K562 (cell line): ENCODE results near the gene MCIDAS. TPM values are rescaled to one million over a fixed set of nuclear protein-coding genes. Genes with fewer than 3 reads are reported as not detected.

ENCODE experiments used
- BCOR ChIP-seq: fragments of 450-650 bp; IDR thresholded peaks from 2 replicates; pipeline ENCODE4 v1.6.1; 2016
- CBFA2T2 ChIP-seq: fragments of 450-650 bp; conservative IDR thresholded peaks from 2 replicates; pipeline ENCODE4 v1.6.1; 2017; ENCODE audit warnings: mild to moderate bottlenecking
- CBX8 ChIP-seq: fragments of 200-600 bp; sonication (generic); IDR thresholded peaks from 2 replicates; pipeline ENCODE4 v1.6.1; 2012; ENCODE audit warnings: borderline replicate concordance, mixed run types, low read depth, mild to moderate bottlenecking, moderate library complexity, mixed read lengths, low read length, control low read depth, inconsistent platforms; ENCODE audit not compliant: poor library complexity, severe bottlenecking; ENCODE audit errors: extremely low read depth
- EWSR1 ChIP-seq: fragments of 450-650 bp; IDR thresholded peaks from 2 replicates; pipeline ENCODE4 v1.6.1; 2018; ENCODE audit warnings: borderline replicate concordance, mild to moderate bottlenecking, low read depth, moderate library complexity; ENCODE audit not compliant: partially characterized antibody
- EZH2 ChIP-seq: IDR thresholded peaks from 2 replicates; pipeline ENCODE4 v1.6.1; 2012; ENCODE audit warnings: low read depth, mild to moderate bottlenecking, inconsistent platforms, low read length, borderline replicate concordance
- HDAC1 ChIP-seq, 2 experiments: fragments of 450-650 bp; IDR thresholded peaks; 2 replicates each; pipeline ENCODE4 v1.6.1; 2016 to 2017; ENCODE audit warnings: inconsistent platforms in 1 of 2, mild to moderate bottlenecking in 1 of 2, moderate library complexity in 1 of 2
- MCM3 ChIP-seq: fragments of 450-650 bp; IDR thresholded peaks from 2 replicates; pipeline ENCODE4 v1.6.1; 2016
- NEUROD1 ChIP-seq: fragments of 150-350 bp; IDR thresholded peaks from 2 replicates; pipeline ENCODE4 v1.6.1; 2014; ENCODE audit warnings: borderline replicate concordance, low read length, low read depth; ENCODE audit not compliant: partially characterized antibody
- PCBP2 ChIP-seq: fragments of 200-400 bp; formaldehyde crosslinking; IDR thresholded peaks from 2 replicates; pipeline ENCODE4 v1.6.1; 2018; ENCODE audit warnings: low read length, low read depth, mild to moderate bottlenecking, moderate library complexity; ENCODE audit not compliant: poor library complexity, severe bottlenecking
- PHB2 ChIP-seq: fragments of 450-650 bp; IDR thresholded peaks from 2 replicates; pipeline ENCODE4 v1.6.1; 2017; ENCODE audit warnings: low read depth
- PRMT5 ChIP-seq: sonication (generic); formaldehyde crosslinking; IDR thresholded peaks from 2 replicates; pipeline ENCODE4 v1.5.0; 2020; ENCODE audit warnings: missing genetic modification reagents
- RBM15 ChIP-seq: fragments of 200-400 bp; formaldehyde crosslinking; IDR thresholded peaks from 2 replicates; pipeline ENCODE4 v1.6.1; 2018; ENCODE audit warnings: mild to moderate bottlenecking, low read length, moderate library complexity; ENCODE audit not compliant: insufficient read depth
- RCOR1 ChIP-seq, 2 experiments: IDR thresholded peaks; 2 replicates each; pipeline ENCODE4 v1.6.1; 2012; ENCODE audit warnings: low read depth in 2 of 2, low read length in 2 of 2, borderline replicate concordance in 1 of 2, improper control_type of control experiment in 1 of 2
- TAF15 ChIP-seq: fragments of 200-400 bp; formaldehyde crosslinking; IDR thresholded peaks from 2 replicates; pipeline ENCODE4 v1.6.1; 2017; ENCODE audit warnings: mild to moderate bottlenecking, low read depth, low read length, moderate library complexity
- ZBTB17 ChIP-seq: fragments of 450-650 bp; formaldehyde crosslinking; IDR thresholded peaks from 2 replicates; pipeline ENCODE4 v1.4.0; 2020; ENCODE audit warnings: mild to moderate bottlenecking
- ZC3H4 ChIP-seq: sonication (generic); formaldehyde crosslinking; IDR thresholded peaks from 2 replicates; pipeline ENCODE4 v1.9.0; 2021; ENCODE audit warnings: missing genetic modification reagents, borderline replicate concordance
- ZC3H8 ChIP-seq: fragments of 450-650 bp; IDR thresholded peaks from 2 replicates; pipeline ENCODE4 v1.6.1; 2017
- ZFX ChIP-seq: sonication (generic); formaldehyde crosslinking; IDR thresholded peaks from 2 replicates; pipeline ENCODE4 v1.8.0; 2022; ENCODE audit warnings: mild to moderate bottlenecking, missing genetic modification reagents, moderate library complexity
- ZNF217 ChIP-seq: sonication (generic); formaldehyde crosslinking; IDR thresholded peaks from 2 replicates; pipeline ENCODE4 v1.8.0; 2022; ENCODE audit warnings: mild to moderate bottlenecking, missing genetic modification reagents
- polyA plus RNA-seq, 8 experiments: library from polyadenylated mRNA; depleted of rRNA in 4 of 8; stranded (reverse) in 5 of 8; unstranded in 3 of 8; fragments of >200 nt; fragmentation: Nextera tagmentation in 2 of 8; fragmentation: Illumina TruSeq in 1 of 8; extraction: Ambion mirVana in 2 of 8; extraction: Trizol in 1 of 8; gene quantifications; 2 replicates each; pipeline versions ENCODE4 v1.2.1 to v1.2.3, GENCODE V29; 2011 to 2014; ENCODE audit warnings: inconsistent platforms in 1 of 8, missing spikeins in 1 of 8
- total RNA-seq, 7 experiments: library from RNA; depleted of rRNA in 6 of 7; stranded (reverse); fragments of >200 nt in 6 of 7; fragmentation: Illumina TruSeq in 2 of 7; extraction: Trizol in 2 of 7; gene quantifications; 2 replicates each; pipeline versions ENCODE4 v1.2.1 to v1.2.3, GENCODE V29; 2011 to 2021; ENCODE audit warnings: low replicate concordance in 1 of 7
- TF ChIP-seq, protein P1 (sequence below), 2 experiments: IDR thresholded peaks; 2 replicates each; pipeline ENCODE4 v1.6.1; 2012; ENCODE audit warnings: improper control_type of control experiment in 2 of 2, low read depth in 2 of 2, low read length in 2 of 2, borderline replicate concordance in 1 of 2
- TF ChIP-seq, protein P2 (sequence below): fragments of 450-650 bp; conservative IDR thresholded peaks from 2 replicates; pipeline ENCODE4 v1.6.1; 2016; ENCODE audit warnings: missing genetic modification characterization, low read depth, mild to moderate bottlenecking, control low read depth, missing compliant biosample characterization
- TF ChIP-seq, protein P3 (sequence below): fragments of 250-450 bp; sonication (Bioruptor Pico); IDR thresholded peaks from 2 replicates; pipeline ENCODE4 v1.5.0; 2020; ENCODE audit warnings: mild to moderate bottlenecking, borderline replicate concordance
- TF ChIP-seq, protein P4 (sequence below): fragments of 250-450 bp; sonication (Bioruptor Pico); IDR thresholded peaks from 2 replicates; pipeline ENCODE4 v1.8.0; 2021; ENCODE audit warnings: moderate library complexity, mild to moderate bottlenecking, inconsistent platforms

The MCIDAS gene
- total and polyA plus RNA-seq, 9 of the 15 experiments (the other 6 are each of a cell fraction or from before 2014, with no cell fraction given): 0.07 to 1.5 (median 0.69) TPM

DNA sequence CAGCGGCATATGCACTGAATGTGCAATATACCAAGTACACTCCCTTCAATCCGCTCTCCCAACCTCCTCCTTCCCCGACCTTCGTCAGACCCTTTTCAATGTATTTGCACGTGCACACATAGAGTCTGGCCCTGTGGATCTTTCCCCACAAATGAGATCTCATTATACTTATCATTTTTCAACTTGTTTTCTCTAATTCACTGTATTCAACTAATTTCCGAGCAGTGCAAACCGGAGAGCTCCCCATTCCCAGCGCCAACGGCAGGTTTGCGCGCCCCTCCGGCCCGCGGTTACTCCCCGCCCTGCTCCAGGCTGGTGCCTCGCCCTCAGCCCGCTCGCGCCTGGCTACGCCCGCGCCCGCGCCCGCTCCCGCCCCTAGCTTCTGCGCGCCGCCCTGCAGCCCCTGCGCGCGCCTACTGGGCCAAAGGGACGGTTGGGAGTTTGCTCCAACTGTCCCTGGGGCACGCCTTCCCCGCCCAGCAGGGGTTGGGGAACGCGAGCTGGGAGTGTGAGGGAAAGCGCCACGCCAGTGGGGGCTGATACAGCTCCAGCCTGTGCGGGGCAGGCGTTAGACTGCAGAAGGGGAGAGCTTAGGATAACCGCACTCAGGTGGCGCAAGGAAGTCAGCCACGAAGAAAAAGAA, 50.8 kb downstream of the MCIDAS start (continued):
- TF ChIP-seq, protein P1, sequence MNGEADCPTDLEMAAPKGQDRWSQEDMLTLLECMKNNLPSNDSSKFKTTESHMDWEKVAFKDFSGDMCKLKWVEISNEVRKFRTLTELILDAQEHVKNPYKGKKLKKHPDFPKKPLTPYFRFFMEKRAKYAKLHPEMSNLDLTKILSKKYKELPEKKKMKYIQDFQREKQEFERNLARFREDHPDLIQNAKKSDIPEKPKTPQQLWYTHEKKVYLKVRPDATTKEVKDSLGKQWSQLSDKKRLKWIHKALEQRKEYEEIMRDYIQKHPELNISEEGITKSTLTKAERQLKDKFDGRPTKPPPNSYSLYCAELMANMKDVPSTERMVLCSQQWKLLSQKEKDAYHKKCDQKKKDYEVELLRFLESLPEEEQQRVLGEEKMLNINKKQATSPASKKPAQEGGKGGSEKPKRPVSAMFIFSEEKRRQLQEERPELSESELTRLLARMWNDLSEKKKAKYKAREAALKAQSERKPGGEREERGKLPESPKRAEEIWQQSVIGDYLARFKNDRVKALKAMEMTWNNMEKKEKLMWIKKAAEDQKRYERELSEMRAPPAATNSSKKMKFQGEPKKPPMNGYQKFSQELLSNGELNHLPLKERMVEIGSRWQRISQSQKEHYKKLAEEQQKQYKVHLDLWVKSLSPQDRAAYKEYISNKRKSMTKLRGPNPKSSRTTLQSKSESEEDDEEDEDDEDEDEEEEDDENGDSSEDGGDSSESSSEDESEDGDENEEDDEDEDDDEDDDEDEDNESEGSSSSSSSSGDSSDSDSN (IDR thresholded peaks at IDR 0.05; ENCODE audit: borderline replicate concordance in 1 of 2, low read depth in 2 of 2, low read length in 2 of 2): peak in 1 of 2 experiments; percentile 90; a peak in 2 of 4 replicates
- 0 out of 4 replicates have a peak, but pooled peaks of 1 of the 2 experiments have one; percentile 46 for TF ChIP-seq HDAC1 (IDR thresholded peaks at IDR 0.05)
- TF ChIP-seq RBM15: no peak
- TF ChIP-seq, protein P2, sequence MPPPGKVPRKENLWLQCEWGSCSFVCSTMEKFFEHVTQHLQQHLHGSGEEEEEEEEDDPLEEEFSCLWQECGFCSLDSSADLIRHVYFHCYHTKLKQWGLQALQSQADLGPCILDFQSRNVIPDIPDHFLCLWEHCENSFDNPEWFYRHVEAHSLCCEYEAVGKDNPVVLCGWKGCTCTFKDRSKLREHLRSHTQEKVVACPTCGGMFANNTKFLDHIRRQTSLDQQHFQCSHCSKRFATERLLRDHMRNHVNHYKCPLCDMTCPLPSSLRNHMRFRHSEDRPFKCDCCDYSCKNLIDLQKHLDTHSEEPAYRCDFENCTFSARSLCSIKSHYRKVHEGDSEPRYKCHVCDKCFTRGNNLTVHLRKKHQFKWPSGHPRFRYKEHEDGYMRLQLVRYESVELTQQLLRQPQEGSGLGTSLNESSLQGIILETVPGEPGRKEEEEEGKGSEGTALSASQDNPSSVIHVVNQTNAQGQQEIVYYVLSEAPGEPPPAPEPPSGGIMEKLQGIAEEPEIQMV (tag): no peak
- TF ChIP-seq, protein P3, sequence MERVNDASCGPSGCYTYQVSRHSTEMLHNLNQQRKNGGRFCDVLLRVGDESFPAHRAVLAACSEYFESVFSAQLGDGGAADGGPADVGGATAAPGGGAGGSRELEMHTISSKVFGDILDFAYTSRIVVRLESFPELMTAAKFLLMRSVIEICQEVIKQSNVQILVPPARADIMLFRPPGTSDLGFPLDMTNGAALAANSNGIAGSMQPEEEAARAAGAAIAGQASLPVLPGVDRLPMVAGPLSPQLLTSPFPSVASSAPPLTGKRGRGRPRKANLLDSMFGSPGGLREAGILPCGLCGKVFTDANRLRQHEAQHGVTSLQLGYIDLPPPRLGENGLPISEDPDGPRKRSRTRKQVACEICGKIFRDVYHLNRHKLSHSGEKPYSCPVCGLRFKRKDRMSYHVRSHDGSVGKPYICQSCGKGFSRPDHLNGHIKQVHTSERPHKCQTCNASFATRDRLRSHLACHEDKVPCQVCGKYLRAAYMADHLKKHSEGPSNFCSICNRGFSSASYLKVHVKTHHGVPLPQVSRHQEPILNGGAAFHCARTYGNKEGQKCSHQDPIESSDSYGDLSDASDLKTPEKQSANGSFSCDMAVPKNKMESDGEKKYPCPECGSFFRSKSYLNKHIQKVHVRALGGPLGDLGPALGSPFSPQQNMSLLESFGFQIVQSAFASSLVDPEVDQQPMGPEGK: no peak
- no peak; the same call in 1 of the 2 replicates for TF ChIP-seq ZFX (CRISPR knock-in tag)
- TF ChIP-seq ZC3H4: no peak
- TF ChIP-seq PCBP2: no peak
- TF ChIP-seq MCM3: no peak
- no peak for TF ChIP-seq NEUROD1
- no peak for TF ChIP-seq EWSR1
- no peak for TF ChIP-seq CBFA2T2
- 0 out of 2 replicates have a peak, but pooled peaks have one; percentile 37 for TF ChIP-seq ZBTB17 (CRISPR knock-in tag)
- TF ChIP-seq RCOR1 (IDR thresholded peaks at IDR 0.05; ENCODE audit: borderline replicate concordance in 1 of 2, low read depth in 2 of 2, low read length in 2 of 2): peak in 1 of 2 experiments; percentile 52; a peak in 1 of 4 replicates
- no peak for TF ChIP-seq EZH2
- TF ChIP-seq, protein P4, sequence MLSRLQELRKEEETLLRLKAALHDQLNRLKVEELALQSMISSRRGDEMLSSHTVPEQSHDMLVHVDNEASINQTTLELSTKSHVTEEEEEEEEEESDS (CRISPR knock-in tag): no peak
- TF ChIP-seq CBX8: no peak
- TF ChIP-seq ZC3H8: no peak
- no peak for TF ChIP-seq PRMT5
- TF ChIP-seq TAF15: no peak
- no peak for TF ChIP-seq PHB2
- TF ChIP-seq BCOR: no peak
- no peak for TF ChIP-seq ZNF217 (CRISPR knock-in tag)
